GM13977 (cell line): ENCODE results near the gene EEF1G.
A peak's percentile ranks its signal among the peaks of the same experiment; 100 is the strongest.

ENCODE experiments used
- DNase-seq: peaks from one replicate; pipeline ENCODE4 v3.0.0; 2012; ENCODE audit warnings: low spot score
- CTCF ChIP-seq: IDR thresholded peaks from 2 replicates; pipeline ENCODE4 v1.5.1; 2012; ENCODE audit warnings: mild to moderate bottlenecking, control low read depth; ENCODE audit not compliant: insufficient read depth; ENCODE audit errors: extremely low read depth, missing control alignments
- in situ Hi-C: fragments of 300-500 bp; cut with MboI; formaldehyde crosslinking; loops from one replicate; pipeline ENCODE4 v1.12.0; 2022; ENCODE audit warnings: low sequenced_read_pairs, low pct_unique_long_range_greater_than_20kb, mixed read lengths, inconsistent platforms; ENCODE audit not compliant: unreplicated experiment

Gene EEF1G

GRCh38 chr11:62559204-62559603, 14.5 kb downstream of the EEF1G start:
- no peak for TF ChIP-seq CTCF
- DNase-seq: no peak
- in situ Hi-C loops: no loop called here

- in situ Hi-C loops: no loop called here
- no peak for DNase-seq
- TF ChIP-seq CTCF: no peak
Observed at GRCh38 chr11:62558669-62559068, 15.0 kb downstream of the EEF1G start.

- TF ChIP-seq CTCF: no peak
- no peak for DNase-seq
- in situ Hi-C loops: no loop called here
Observed at GRCh38 chr11:62556875-62557631, 16.6 kb downstream of the EEF1G start.

- in situ Hi-C loops: no loop called here
- DNase-seq: peak; percentile 65
- TF ChIP-seq CTCF: no peak
Observed at GRCh38 chr11:62556108-62556874, 17.4 kb downstream of the EEF1G start.

- DNase-seq: peak; percentile 73
- TF ChIP-seq CTCF: no peak
- in situ Hi-C loops: no loop called here
Observed at GRCh38 chr11:62555464-62556107, 18.1 kb downstream of the EEF1G start.

GRCh38 chr11:62554387-62555167, 19.1 kb downstream of the EEF1G start:
- no peak for TF ChIP-seq CTCF
- in situ Hi-C loops: no loop called here
- DNase-seq: no peak
